Measurements from ENCODE around the gene C10orf120. TPM values are rescaled to one million over a fixed set of nuclear protein-coding genes. Genes with fewer than 3 reads are reported as not detected.

C10orf120 gene
- total RNA-seq, 4 donors from 2014 or later: not detected

- no peak for TF ChIP-seq CTCF (IDR thresholded peaks at IDR 0.05; ENCODE audit: low read depth)
These were observed 16.4 kb upstream of the C10orf120 start for GRCh38 chr10:122716025-122716424.

- TF ChIP-seq CTCF (IDR thresholded peaks at IDR 0.05; ENCODE audit: low read depth): no peak
These were observed 15.9 kb upstream of the C10orf120 start for GRCh38 chr10:122715576-122715975.

- no peak for TF ChIP-seq CTCF (IDR thresholded peaks at IDR 0.05; ENCODE audit: low read depth)
These were observed 13.6 kb upstream of the C10orf120 start for GRCh38 chr10:122713091-122713885.

GRCh38 chr10:122710576-122710975 is 10.9 kb upstream of the C10orf120 start:
- TF ChIP-seq CTCF (IDR thresholded peaks at IDR 0.05; ENCODE audit: low read depth): no peak

GRCh38 chr10:122709971-122710370 is 10.3 kb upstream of the C10orf120 start:
- no peak for TF ChIP-seq CTCF (IDR thresholded peaks at IDR 0.05; ENCODE audit: low read depth)

GRCh38 chr10:122707535-122707934 is 7.9 kb upstream of the C10orf120 start:
- TF ChIP-seq CTCF (IDR thresholded peaks at IDR 0.05; ENCODE audit: low read depth): no peak

- no peak for TF ChIP-seq CTCF (IDR thresholded peaks at IDR 0.05; ENCODE audit: low read depth)
These were observed 7.3 kb upstream of the C10orf120 start for GRCh38 chr10:122706947-122707346.

All from subcutaneous adipose tissue (tissue), 4 donors.